Hepatocyte (in vitro differentiated cells): ENCODE results near the gene SHE. TPM values are rescaled to one million over a fixed set of nuclear protein-coding genes. Genes with fewer than 3 reads are reported as not detected.

ENCODE experiments used
- DNase-seq: peaks from one replicate; pipeline ENCODE4 v3.0.0-alpha.2; 2016; ENCODE audit warnings: low spot score
- H2AFZ ChIP-seq: fragments of 200-600 bp; sonication (generic); 2 replicates; pipeline ENCODE4 v1.6.0; 2016; ENCODE audit warnings: antibody characterized with exemption, mild to moderate bottlenecking
- H3K27ac ChIP-seq: fragments of 200-600 bp; sonication (generic); 2 replicates; pipeline ENCODE4 v1.5.1; 2016; ENCODE audit warnings: mild to moderate bottlenecking
- H3K27me3 ChIP-seq: fragments of 200-600 bp; sonication (generic); 2 replicates; pipeline ENCODE4 v1.6.1; 2016
- H3K36me3 ChIP-seq: fragments of 200-600 bp; sonication (generic); replicated peaks from 2 replicates; pipeline ENCODE4 v1.5.1; 2016; ENCODE audit warnings: low read depth; ENCODE audit not compliant: insufficient read depth
- H3K4me1 ChIP-seq: fragments of 200-600 bp; sonication (generic); 2 replicates; pipeline ENCODE4 v1.5.1; 2016; ENCODE audit warnings: mild to moderate bottlenecking, moderate library complexity; ENCODE audit not compliant: insufficient read depth
- H3K4me2 ChIP-seq: fragments of 200-600 bp; sonication (generic); 2 replicates; pipeline ENCODE4 v1.6.0; 2016
- H3K4me3 ChIP-seq: fragments of 200-600 bp; sonication (generic); 2 replicates; pipeline ENCODE4 v1.5.1; 2016; ENCODE audit warnings: mild to moderate bottlenecking
- H3K79me2 ChIP-seq: fragments of 200-600 bp; sonication (generic); 2 replicates; pipeline ENCODE4 v1.6.0; 2017; ENCODE audit warnings: mild to moderate bottlenecking
- H3K9me2 ChIP-seq: fragments of 200-600 bp; sonication (generic); replicated peaks from 2 replicates; pipeline ENCODE4 v1.6.0; 2017; ENCODE audit warnings: mild to moderate bottlenecking; ENCODE audit not compliant: insufficient read depth
- H3K9me3 ChIP-seq: fragments of 200-600 bp; sonication (generic); 2 replicates; pipeline ENCODE4 v1.5.1; 2016; ENCODE audit warnings: low read depth, mild to moderate bottlenecking
- H4K20me1 ChIP-seq: fragments of 200-600 bp; sonication (generic); 2 replicates; pipeline ENCODE4 v1.6.0; 2016; ENCODE audit warnings: mild to moderate bottlenecking; ENCODE audit not compliant: insufficient read depth, poor library complexity, severe bottlenecking
- CTCF ChIP-seq: fragments of 200-600 bp; sonication (generic); IDR thresholded peaks from 2 replicates; pipeline ENCODE4 v1.5.1; 2016; ENCODE audit warnings: antibody characterized with exemption, mild to moderate bottlenecking; ENCODE audit not compliant: poor library complexity
- EZH2 ChIP-seq: fragments of 200-600 bp; sonication (generic); IDR thresholded peaks from 2 replicates; pipeline ENCODE4 v1.6.1; 2016; ENCODE audit warnings: antibody characterized with exemption, mild to moderate bottlenecking, borderline replicate concordance
- EZH2phosphoT487 ChIP-seq: fragments of 200-600 bp; sonication (generic); IDR thresholded peaks from one replicate; pipeline ENCODE4 v1.6.1; 2018; ENCODE audit warnings: antibody characterized with exemption, mild to moderate bottlenecking, low read depth, moderate library complexity; ENCODE audit not compliant: unreplicated experiment, severe bottlenecking
- WGBS: methylation state at CpG from one replicate; pipeline ENCODE4 v1.1.6; 2016; ENCODE audit warnings: low lambda C conversion rate; ENCODE audit errors: missing lambda C conversion rate; 5-methylcytosine and 5-hydroxymethylcytosine counted together
- polyA plus RNA-seq: library from polyadenylated mRNA; unstranded; fragments of >200 nt; fragmentation: Nextera tagmentation; extraction: Ambion mirVana; gene quantifications from 2 replicates; pipeline ENCODE4 v1.2.1, GENCODE V29; 2016
- total RNA-seq: library from RNA; depleted of rRNA; stranded (reverse); fragments of >200 nt; gene quantifications from 2 replicates; pipeline ENCODE4 v1.2.3, GENCODE V29; 2014

Gene SHE
- total and polyA plus RNA-seq, 2 experiments from 2014 or later: 0.60 TPM; not detected in 1

GRCh38 chr1:154433161-154433764 lies 68.9 kb downstream of the SHE start:
- DNase-seq: no peak
- Histone ChIP-seq H4K20me1 (no peaks in the 10 kb centered on the region), H3K36me3 (no peaks in the 10 kb centered on the region), H2AFZ (no peak overlapping the region), H3K4me2 (no peak overlapping the region), H3K9me3 (no peaks in the 10 kb centered on the region), H3K27me3 (no peaks in the 10 kb centered on the region), H3K9me2 (no peaks in the 10 kb centered on the region), H3K79me2 (peaks cover 5% of the 10 kb centered on the region), H3K4me3 (no peak overlapping the region), H3K27ac (peak overlapping the region; percentile 79), H3K4me1 (peaks cover 29% of the 10 kb centered on the region)
- TF ChIP-seq EZH2phosphoT487 (no peak), CTCF (no peak)
- WGBS: 79% methylated on average over 9 of the region's 9 CpGs

GRCh38 chr1:154431586-154432373 lies 70.4 kb downstream of the SHE start:
- no peak overlapping the region for H3K4me2 ChIP-seq
- TF ChIP-seq EZH2phosphoT487 (no peak), CTCF (no peak), EZH2 (no peak)
- no peaks in the 10 kb centered on the region for H3K9me3 ChIP-seq
- no peaks in the 10 kb centered on the region for H3K9me2 ChIP-seq
- H2AFZ ChIP-seq: no peak overlapping the region
- peaks cover 43% of the 10 kb centered on the region for H3K4me1 ChIP-seq
- peaks cover 5% of the 10 kb centered on the region for H3K79me2 ChIP-seq
- 76% methylated on average over 10 of the region's 10 CpGs for WGBS
- H3K36me3 ChIP-seq: no peaks in the 10 kb centered on the region
- no peaks in the 10 kb centered on the region for H4K20me1 ChIP-seq
- H3K27ac ChIP-seq: peak overlapping the region; percentile 80
- peak; percentile 63 for DNase-seq
- no peak overlapping the region for H3K4me3 ChIP-seq
- no peaks in the 10 kb centered on the region for H3K27me3 ChIP-seq

DNA sequence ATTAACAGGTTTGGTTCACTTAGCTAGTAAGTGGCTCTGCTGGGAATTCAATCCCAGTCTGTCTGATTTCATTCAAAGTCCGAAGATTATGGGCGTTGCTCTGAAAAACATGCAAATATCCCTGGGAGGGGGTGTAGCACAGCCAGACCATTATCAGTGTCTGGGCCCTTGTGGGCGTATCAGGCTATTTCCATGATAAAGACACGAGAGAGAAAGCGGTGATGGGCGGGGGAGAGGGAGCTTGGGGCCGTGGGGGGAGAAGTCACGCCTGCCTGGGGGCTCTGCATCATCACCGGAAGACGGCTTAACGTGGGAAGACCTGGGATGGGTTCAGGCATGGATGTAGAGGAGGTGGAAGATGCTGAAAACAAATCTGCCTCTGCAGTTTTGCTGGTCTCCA lies 71.3 kb downstream of the SHE start:
- 14% methylated on average over 11 of the region's 11 CpGs for WGBS
- no peak overlapping the region for H3K4me2 ChIP-seq
- H3K27me3 ChIP-seq: no peaks in the 10 kb centered on the region
- TF ChIP-seq CTCF (no peak), EZH2 (no peak)
- no peak overlapping the region for H3K4me3 ChIP-seq
- no peaks in the 10 kb centered on the region for H3K9me2 ChIP-seq
- H3K27ac ChIP-seq: peak overlapping the region; percentile 80
- no peak overlapping the region for H2AFZ ChIP-seq
- no peaks in the 10 kb centered on the region for H3K36me3 ChIP-seq
- H3K9me3 ChIP-seq: no peaks in the 10 kb centered on the region
- peaks cover 9% of the 10 kb centered on the region for H3K79me2 ChIP-seq
- no peaks in the 10 kb centered on the region for H4K20me1 ChIP-seq
- peaks cover 43% of the 10 kb centered on the region for H3K4me1 ChIP-seq
- DNase-seq: peak; percentile 66
